ENCODE measurements around the gene ARRB1. TPM values are rescaled to one million over a fixed set of nuclear protein-coding genes. Genes with fewer than 3 reads are reported as not detected.
"Not testable (repeated sequence)": the region's sequence is repeated elsewhere in the genome, so short reads cannot be mapped to it uniquely, and the experiment has no call there.

The ARRB1 gene
- total and polyA plus RNA-seq, 3 experiments from 2014 or later = 5.5 to 10.6 (median 9.9) TPM

DNA sequence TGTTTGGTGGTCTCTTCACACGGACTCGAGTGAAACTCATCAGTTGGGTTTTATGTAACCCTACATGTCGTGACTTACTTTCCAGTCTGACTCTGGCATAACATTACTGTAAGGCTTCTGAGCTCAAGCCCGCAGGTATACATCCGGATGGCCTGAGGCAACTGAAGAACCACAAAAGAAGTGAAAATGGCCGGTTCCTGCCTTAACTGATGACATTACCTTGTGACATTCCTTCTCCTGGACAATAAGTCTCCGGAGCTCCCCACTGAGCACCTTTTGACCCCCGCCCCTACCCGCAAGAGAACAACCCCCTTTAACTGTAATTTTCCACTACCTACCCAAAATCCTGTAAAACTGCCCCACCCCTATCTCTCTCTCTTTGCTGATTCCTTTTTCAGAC is 19.7 kb downstream of the ARRB1 start:
- H3K9me3 ChIP-seq (ENCODE audit: low read length); H3K27me3 Mint-ChIP-seq; H3K4me3 ChIP-seq (ENCODE audit: low read length); DNase-seq; H3K36me3 ChIP-seq (ENCODE audit: insufficient read depth, low read length); POLR2A ChIA-PET; H3K36me3 Mint-ChIP-seq; H3K27ac ChIP-seq (ENCODE audit: low read depth, low read length); H3K27me3 ChIP-seq (ENCODE audit: insufficient read depth, low read length, poor library complexity, severe bottlenecking); H3K9me3 Mint-ChIP-seq: not testable (repeated sequence)
- H3K4me1 Mint-ChIP-seq = peaks cover 39 to 64% (median 52%) of the 10 kb centered on the region in 3 donors
- CTCF ChIA-PET = interaction anchor here (1.5 to 4.8 kb wide), 2 partner anchors 52 to 56 kb away, joined by 3 to 41 read pairs; no protein-coding TSS in a partner anchor
- H3K4me3 Mint-ChIP-seq = peak overlapping the region in 1 of 7 donors; percentile 5
- H3K27ac Mint-ChIP-seq = peak overlapping the region in 2 of 8 donors; percentile 28 to 54
- peaks cover 37% of the 10 kb centered on the region for H3K4me1 ChIP-seq (ENCODE audit: insufficient read depth, low read length)

DNA sequence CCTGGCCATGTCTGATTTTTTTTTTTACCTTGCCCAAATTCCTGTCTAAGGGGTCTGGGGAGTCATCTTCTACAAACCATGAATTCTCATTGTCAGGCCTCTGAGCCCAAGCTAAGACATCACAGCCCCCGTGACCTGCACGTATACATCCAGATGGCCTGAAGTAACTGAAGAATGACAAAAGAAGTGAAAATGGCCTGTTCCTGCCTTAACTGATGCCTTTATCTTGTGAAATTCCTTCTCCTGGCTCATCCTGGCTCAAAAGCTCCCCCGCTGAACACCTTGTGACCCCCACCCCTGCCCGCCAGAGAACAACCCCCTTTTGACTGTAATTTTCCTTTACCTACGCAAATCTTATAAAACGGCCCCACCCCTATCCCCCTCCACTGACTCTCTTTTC is 20.2 kb downstream of the ARRB1 start:
- H3K4me3 ChIP-seq (ENCODE audit: low read length); H3K27me3 ChIP-seq (ENCODE audit: insufficient read depth, low read length, poor library complexity, severe bottlenecking); H3K9me3 Mint-ChIP-seq; H3K36me3 ChIP-seq (ENCODE audit: insufficient read depth, low read length); DNase-seq; H3K27ac ChIP-seq (ENCODE audit: low read depth, low read length); H3K9me3 ChIP-seq (ENCODE audit: low read length); H3K4me3 Mint-ChIP-seq; H3K36me3 Mint-ChIP-seq; H3K27me3 Mint-ChIP-seq; POLR2A ChIA-PET: not testable (repeated sequence)
- H3K4me1 ChIP-seq (ENCODE audit: insufficient read depth, low read length) = peaks cover 35% of the 10 kb centered on the region
- H3K4me1 Mint-ChIP-seq = peaks cover 40 to 63% (median 51%) of the 10 kb centered on the region in 3 donors
- CTCF ChIA-PET = interaction anchor here (1.5 to 4.8 kb wide), 3 partner anchors 51 to 56 kb away, joined by 3 to 41 read pairs (median 13); no protein-coding TSS in a partner anchor
- H3K27ac Mint-ChIP-seq = peak overlapping the region in 1 of 8 donors; percentile 54

DNA sequence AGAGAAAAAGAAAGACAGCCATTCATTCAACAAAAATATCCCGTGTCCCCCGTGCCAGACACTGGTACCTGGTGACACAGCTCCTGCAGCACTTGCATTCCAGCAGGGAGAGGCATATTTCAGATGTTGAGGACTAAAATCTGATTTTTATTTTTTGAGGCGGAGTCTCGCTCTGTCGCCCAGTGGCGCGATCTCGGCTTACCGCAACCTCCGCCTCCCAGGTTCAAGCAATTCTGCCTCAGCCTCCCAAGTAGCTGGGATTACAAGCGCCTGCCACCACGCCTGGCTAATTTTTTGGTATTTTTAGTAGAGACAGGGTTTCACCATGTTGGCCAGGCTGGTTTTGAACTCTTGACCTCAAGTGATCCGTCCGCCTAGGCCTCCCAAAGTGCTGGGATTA is 20.6 kb downstream of the ARRB1 start:
- DNase-seq; H3K4me3 Mint-ChIP-seq; H3K4me3 ChIP-seq (ENCODE audit: low read length); H3K27ac ChIP-seq (ENCODE audit: low read depth, low read length); H3K9me3 ChIP-seq (ENCODE audit: low read length); H3K27me3 Mint-ChIP-seq; H3K27me3 ChIP-seq (ENCODE audit: insufficient read depth, low read length, poor library complexity, severe bottlenecking); H3K36me3 ChIP-seq (ENCODE audit: insufficient read depth, low read length); H3K9me3 Mint-ChIP-seq; H3K36me3 Mint-ChIP-seq: not testable (repeated sequence)
- ChIA-PET CTCF (interaction anchor here (1.4 to 4.8 kb wide), 4 partner anchors 20 to 56 kb away, joined by 3 to 41 read pairs (median 8); no protein-coding TSS in a partner anchor), POLR2A (interaction anchor here (0.9 kb wide), 1 partner anchor 9 kb away, joined by 3 read pairs; no protein-coding TSS in a partner anchor)
- Mint-ChIP-seq H3K27ac (peak overlapping the region in 2 of 8 donors; percentile 33 to 62), H3K4me1 (peaks cover 44 to 66% (median 54%) of the 10 kb centered on the region in 3 donors)
- H3K4me1 ChIP-seq (ENCODE audit: insufficient read depth, low read length) = peaks cover 39% of the 10 kb centered on the region

DNA sequence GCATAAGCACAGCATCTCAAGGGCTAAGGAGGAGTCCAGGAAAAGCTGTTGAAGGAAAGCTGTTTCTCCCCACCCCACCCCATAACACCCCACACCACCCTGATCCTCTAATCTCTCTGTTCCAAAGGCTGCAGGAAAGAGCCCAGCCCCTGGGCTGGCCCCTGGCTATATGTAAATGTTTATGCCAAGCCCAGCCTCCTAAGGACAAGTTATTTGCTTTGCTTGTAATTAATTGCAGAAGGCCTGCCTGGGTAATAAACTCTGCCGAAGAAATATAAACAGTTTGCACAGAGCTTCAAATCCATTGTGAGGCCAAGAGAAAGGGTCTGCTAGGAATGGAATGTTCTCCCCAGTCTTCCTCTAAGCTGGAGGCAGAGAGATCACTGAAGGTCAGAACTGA is 21.2 kb downstream of the ARRB1 start:
- Histone ChIP-seq H3K4me3 (ENCODE audit: low read length) (no peak overlapping the region), H3K36me3 (ENCODE audit: insufficient read depth, low read length) (no peaks in the 10 kb centered on the region), H3K27ac (ENCODE audit: low read depth, low read length) (no peak overlapping the region), H3K9me3 (ENCODE audit: low read length) (no peaks in the 10 kb centered on the region), H3K27me3 (ENCODE audit: insufficient read depth, low read length, poor library complexity, severe bottlenecking) (no peaks in the 10 kb centered on the region), H3K4me1 (ENCODE audit: insufficient read depth, low read length) (peaks cover 43% of the 10 kb centered on the region)
- H3K4me1 Mint-ChIP-seq = peaks cover 44 to 67% (median 54%) of the 10 kb centered on the region in 3 donors
- no peaks in the 10 kb centered on the region for H3K9me3 Mint-ChIP-seq
- POLR2A ChIA-PET = interaction anchor here (0.9 kb wide), 1 partner anchor 10 kb away, joined by 3 read pairs; no protein-coding TSS in a partner anchor
- CTCF ChIA-PET = interaction anchor here (0.9 to 4.8 kb wide), 5 partner anchors 14 to 53 kb away, joined by 3 to 41 read pairs (median 4); no protein-coding TSS in a partner anchor
- H3K27me3 Mint-ChIP-seq = no peaks in the 10 kb centered on the region
- H3K27ac Mint-ChIP-seq = peak overlapping the region in 6 of 8 donors; percentile 43 to 94 (median 67)
- H3K36me3 Mint-ChIP-seq = no peaks in the 10 kb centered on the region
- H3K4me3 Mint-ChIP-seq = peak overlapping the region in 2 of 7 donors; percentile 24 to 74
- no peak for DNase-seq

DNA sequence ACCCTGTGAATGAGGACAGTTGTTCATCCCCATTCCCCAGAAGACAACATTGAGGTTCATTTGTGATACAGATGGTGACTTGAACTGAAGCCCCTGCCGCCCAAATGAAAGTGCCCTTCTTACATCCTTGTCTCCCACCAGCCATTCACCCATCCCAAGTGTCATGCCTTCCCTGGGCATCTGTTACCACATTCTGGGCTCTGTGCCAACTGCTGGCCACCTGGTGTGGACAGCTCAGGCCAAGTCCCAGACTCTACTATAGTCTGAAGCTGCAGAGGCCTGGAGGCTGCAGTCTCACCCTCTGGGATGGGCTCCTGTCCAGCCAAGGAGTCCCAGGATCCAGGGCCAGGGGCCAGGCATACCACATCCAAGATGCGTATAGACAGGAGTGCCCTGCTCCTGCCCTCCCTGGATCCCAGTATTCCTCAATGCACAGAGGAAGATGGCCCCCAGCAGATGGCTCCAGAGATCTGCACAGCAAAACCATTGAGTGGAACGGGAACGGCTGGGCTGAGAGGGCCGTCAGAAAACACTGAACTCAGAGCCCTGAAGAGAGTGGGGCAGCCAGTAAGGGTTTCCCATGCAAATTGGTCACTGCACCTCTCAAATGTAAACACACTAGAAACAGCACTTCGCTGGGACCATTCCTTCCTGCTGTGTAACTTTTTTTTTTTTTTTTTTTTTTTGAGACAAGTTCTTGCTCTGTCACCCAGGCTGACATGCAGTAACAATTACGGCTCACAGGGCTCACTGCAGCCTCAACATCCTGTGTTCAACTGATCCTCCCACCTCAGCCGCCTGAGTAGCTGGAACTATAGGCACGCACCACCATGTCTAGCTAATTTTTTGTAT is 22.8 kb downstream of the ARRB1 start:
- Histone ChIP-seq H3K4me1 (ENCODE audit: insufficient read depth, low read length) (peaks cover 43% of the 10 kb centered on the region), H3K36me3 (ENCODE audit: insufficient read depth, low read length) (no peaks in the 10 kb centered on the region), H3K4me3 (ENCODE audit: low read length) (peak overlapping the region; percentile 40), H3K27ac (ENCODE audit: low read depth, low read length) (peak overlapping the region; percentile 52), H3K9me3 (ENCODE audit: low read length) (no peaks in the 10 kb centered on the region), H3K27me3 (ENCODE audit: insufficient read depth, low read length, poor library complexity, severe bottlenecking) (no peaks in the 10 kb centered on the region)
- Mint-ChIP-seq H3K9me3 (no peaks in the 10 kb centered on the region), H3K27ac (peak overlapping the region; percentile 59 to 86 (median 75)), H3K27me3 (no peaks in the 10 kb centered on the region), H3K4me1 (peaks cover 44 to 65% (median 57%) of the 10 kb centered on the region in 3 donors), H3K36me3 (peaks cover 0 to 5% (median 0%) of the 10 kb centered on the region in 3 donors), H3K4me3 (peak overlapping the region in 6 of 7 donors; percentile 41 to 66 (median 55))
- DNase-seq = peak in 4 of 5 donors; percentile 10 to 72 (median 60)
- POLR2A ChIA-PET = interaction anchor here (0.6 to 1.1 kb wide), 3 partner anchors 24 to 71 kb away, joined by 3 to 14 read pairs (median 12); no protein-coding TSS in a partner anchor
- CTCF ChIA-PET = interaction anchor here (0.6 to 4.8 kb wide), 9 partner anchors 11 to 58 kb away, joined by 3 to 41 read pairs (median 5); no protein-coding TSS in a partner anchor

DNA sequence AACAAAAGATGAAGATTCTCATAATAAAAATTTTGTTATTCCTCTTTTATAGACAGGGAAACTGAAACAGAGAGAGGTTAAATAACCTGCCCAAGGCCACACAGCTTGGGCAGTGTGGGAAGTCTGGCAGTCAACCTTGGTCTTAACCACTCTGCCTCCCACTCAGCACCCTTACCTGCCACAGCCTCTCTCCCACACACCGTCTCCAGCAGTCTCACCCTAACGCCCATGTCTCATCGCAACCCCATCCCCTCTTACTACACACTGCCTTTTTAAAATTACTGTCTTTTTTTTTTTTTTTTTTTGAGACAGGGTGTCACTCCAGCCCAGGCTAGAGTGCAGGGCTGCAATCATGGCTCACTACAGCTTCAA is 25.0 kb downstream of the ARRB1 start:
- H3K27ac Mint-ChIP-seq = peak overlapping the region in 4 of 8 donors; percentile 32 to 87 (median 54)
- CTCF ChIA-PET = interaction anchor here (1.4 to 1.7 kb wide), 2 partner anchors 58 to 186 kb away, joined by 4 to 6 read pairs; no protein-coding TSS in a partner anchor
- peaks cover 0 to 11% (median under 1%) of the 10 kb centered on the region in 3 donors for H3K36me3 Mint-ChIP-seq
- Histone ChIP-seq H3K4me3 (ENCODE audit: low read length) (no peak overlapping the region), H3K9me3 (ENCODE audit: low read length) (no peaks in the 10 kb centered on the region), H3K27ac (ENCODE audit: low read depth, low read length) (no peak overlapping the region), H3K36me3 (ENCODE audit: insufficient read depth, low read length) (no peaks in the 10 kb centered on the region), H3K27me3 (ENCODE audit: insufficient read depth, low read length, poor library complexity, severe bottlenecking) (no peaks in the 10 kb centered on the region), H3K4me1 (ENCODE audit: insufficient read depth, low read length) (peaks cover 47% of the 10 kb centered on the region)
- peaks cover 38 to 53% (median 52%) of the 10 kb centered on the region in 3 donors for H3K4me1 Mint-ChIP-seq
- H3K4me3 Mint-ChIP-seq = peak overlapping the region in 2 of 7 donors; percentile 12 to 37
- H3K27me3 Mint-ChIP-seq = no peaks in the 10 kb centered on the region
- no peak for DNase-seq
- POLR2A ChIA-PET = no interaction called here
- H3K9me3 Mint-ChIP-seq = no peaks in the 10 kb centered on the region

DNA sequence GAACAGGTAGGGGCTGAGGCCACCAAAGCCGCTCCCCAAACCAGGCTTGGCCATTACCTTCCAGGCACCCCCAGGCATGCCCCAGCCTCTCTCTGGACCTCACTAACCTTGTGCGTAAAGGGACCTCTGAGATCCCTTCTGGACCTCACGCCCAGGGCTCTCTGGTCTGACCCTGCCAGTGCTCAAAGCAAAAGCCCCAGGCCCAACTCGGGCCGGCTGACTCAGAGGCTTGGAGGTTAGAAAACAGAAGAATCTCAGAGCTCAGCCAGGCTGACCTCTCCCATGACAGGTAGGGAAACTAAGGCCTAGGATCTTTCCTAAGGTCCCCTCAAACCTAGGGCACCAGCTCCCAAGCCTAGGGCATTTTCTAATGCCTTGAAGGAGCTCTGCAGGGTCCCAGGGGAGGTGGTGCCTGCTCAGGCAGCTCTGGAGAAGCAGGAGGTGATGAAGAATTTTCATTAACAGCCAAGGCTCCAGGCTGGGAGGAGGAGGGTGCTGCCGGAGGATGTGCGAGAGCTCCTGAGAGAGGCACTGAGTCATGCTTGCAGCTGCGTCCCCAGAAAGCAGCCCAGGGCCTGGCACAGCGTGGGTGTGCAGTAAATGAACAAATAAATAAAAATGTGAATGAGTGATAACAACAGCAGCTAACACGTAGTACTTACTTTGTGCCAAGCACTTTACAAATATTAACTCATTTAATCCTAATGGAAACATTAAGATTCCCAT is 25.6 kb downstream of the ARRB1 start:
- no peaks in the 10 kb centered on the region for H3K9me3 Mint-ChIP-seq
- peak overlapping the region in 4 of 8 donors; percentile 32 to 73 (median 49) for H3K27ac Mint-ChIP-seq
- POLR2A ChIA-PET = no interaction called here
- H3K36me3 Mint-ChIP-seq = peaks cover 0 to 11% (median 2%) of the 10 kb centered on the region in 3 donors
- CTCF ChIA-PET = interaction anchor here (1.7 kb wide), 1 partner anchor 185 kb away, joined by 6 read pairs; no protein-coding TSS in a partner anchor
- H3K4me3 Mint-ChIP-seq = peak overlapping the region in 1 of 7 donors; percentile 44
- H3K4me1 Mint-ChIP-seq = peaks cover 38 to 52% (median 51%) of the 10 kb centered on the region in 3 donors
- H3K36me3 ChIP-seq (ENCODE audit: insufficient read depth, low read length) = no peaks in the 10 kb centered on the region
- no peaks in the 10 kb centered on the region for H3K27me3 Mint-ChIP-seq
- no peak overlapping the region for H3K4me3 ChIP-seq (ENCODE audit: low read length)
- H3K27ac ChIP-seq (ENCODE audit: low read depth, low read length) = no peak overlapping the region
- H3K9me3 ChIP-seq (ENCODE audit: low read length) = no peaks in the 10 kb centered on the region
- H3K4me1 ChIP-seq (ENCODE audit: insufficient read depth, low read length) = peaks cover 47% of the 10 kb centered on the region
- no peaks in the 10 kb centered on the region for H3K27me3 ChIP-seq (ENCODE audit: insufficient read depth, low read length, poor library complexity, severe bottlenecking)
- DNase-seq = no peak
